Esophagus muscularis mucosa (tissue), 3 donors: ENCODE results near the gene UBIAD1.

Experiments
- CTCF ChIP-seq, 3 experiments: fragments of 200-600 bp in 2 of 3; fragments of 450-650 bp in 1 of 3; sonication (generic) in 2 of 3; IDR thresholded peaks; one replicate each; pipeline ENCODE4 v1.5.1; 2017 to 2019; ENCODE audit warnings: antibody characterized with exemption in 3 of 3, mild to moderate bottlenecking in 2 of 3, moderate library complexity in 1 of 3
- POLR2A ChIP-seq: fragments of 450-650 bp; IDR thresholded peaks from one replicate; pipeline ENCODE4 v1.6.1; 2017; ENCODE audit warnings: antibody characterized with exemption, moderate library complexity, mild to moderate bottlenecking, low read depth

DNA sequence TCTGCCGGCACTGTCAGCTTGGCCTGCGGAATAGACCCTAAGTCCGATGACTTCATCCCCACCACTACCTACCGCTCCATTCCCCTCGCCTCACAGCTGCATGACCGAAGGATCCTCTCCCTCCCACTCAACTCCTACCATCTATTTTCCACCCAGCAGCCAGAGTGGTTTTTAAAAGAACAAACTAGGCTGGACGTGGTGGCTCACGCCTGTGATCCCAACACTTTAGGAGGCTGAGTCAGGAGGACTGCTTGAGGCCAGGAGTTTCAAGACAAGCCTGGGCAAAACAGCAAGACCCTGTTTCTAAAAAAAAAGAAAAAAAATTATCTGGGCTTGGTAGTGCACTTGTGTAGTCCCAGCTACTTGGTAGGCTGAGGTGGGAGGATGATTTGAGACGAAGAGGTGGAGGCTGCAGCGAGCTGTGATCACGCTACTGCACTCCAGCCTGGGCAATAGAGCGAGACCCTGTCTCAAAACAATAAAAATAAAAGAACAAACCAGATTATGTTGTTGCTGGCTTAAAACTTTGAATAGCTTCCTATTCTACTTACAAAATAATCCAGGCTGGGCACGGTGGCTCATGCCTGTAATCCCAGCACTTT is 59.0 kb downstream of the UBIAD1 start:
- TF ChIP-seq POLR2A (no peak), CTCF (IDR thresholded peaks at IDR 0.05) (no peak)
